ENCODE results near the gene MRPS10. TPM values are rescaled to one million over a fixed set of nuclear protein-coding genes. Genes with fewer than 3 reads are reported as not detected.

MRPS10 gene
- total and polyA plus RNA-seq, 4 donors = 20.1 to 26.8 (median 23.9) TPM

DNA sequence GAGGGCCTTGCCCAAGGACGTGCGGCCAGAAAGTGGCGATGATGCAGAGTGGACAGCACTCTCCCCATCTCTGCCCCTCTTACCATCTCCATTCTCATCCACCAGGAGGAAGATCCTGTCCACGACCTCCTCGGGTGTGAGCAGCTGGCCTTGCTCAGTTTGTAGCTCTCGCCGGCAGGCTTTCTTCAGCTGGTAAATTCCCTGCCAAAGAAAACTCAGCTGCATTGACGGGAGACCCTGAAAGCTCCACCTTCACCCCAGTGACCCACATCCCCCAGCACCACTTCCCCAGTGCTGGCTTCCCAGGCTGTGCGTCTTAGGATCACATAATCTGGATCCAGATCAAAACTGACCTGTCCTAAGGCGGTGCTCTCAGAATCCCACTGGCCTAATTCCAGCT, 32.1 kb downstream of the MRPS10 start:
- TF ChIP-seq TAF1 (conservative IDR thresholded peaks at IDR 0.05) (no peak), HNF4G (IDR thresholded peaks at IDR 0.05) (no peak), FOXA2 (IDR thresholded peaks at IDR 0.05) (no peak), RXRA (IDR thresholded peaks at IDR 0.05) (no peak), FOXA1 (IDR thresholded peaks at IDR 0.05) (no peak), EGR1 (IDR thresholded peaks at IDR 0.05; ENCODE audit: low read depth in 2 of 2) (no peak), JUND (IDR thresholded peaks at IDR 0.05) (no peak), GABPA (IDR thresholded peaks at IDR 0.05 in 1 of 2, conservative IDR thresholded peaks at IDR 0.05 in 1 of 2) (no peak), YY1 (IDR thresholded peaks at IDR 0.05) (no peak)
- TF ChIP-seq, protein P1, sequence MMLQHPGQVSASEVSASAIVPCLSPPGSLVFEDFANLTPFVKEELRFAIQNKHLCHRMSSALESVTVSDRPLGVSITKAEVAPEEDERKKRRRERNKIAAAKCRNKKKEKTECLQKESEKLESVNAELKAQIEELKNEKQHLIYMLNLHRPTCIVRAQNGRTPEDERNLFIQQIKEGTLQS (IDR thresholded peaks at IDR 0.05) = no peak
- TF ChIP-seq, protein P2, sequence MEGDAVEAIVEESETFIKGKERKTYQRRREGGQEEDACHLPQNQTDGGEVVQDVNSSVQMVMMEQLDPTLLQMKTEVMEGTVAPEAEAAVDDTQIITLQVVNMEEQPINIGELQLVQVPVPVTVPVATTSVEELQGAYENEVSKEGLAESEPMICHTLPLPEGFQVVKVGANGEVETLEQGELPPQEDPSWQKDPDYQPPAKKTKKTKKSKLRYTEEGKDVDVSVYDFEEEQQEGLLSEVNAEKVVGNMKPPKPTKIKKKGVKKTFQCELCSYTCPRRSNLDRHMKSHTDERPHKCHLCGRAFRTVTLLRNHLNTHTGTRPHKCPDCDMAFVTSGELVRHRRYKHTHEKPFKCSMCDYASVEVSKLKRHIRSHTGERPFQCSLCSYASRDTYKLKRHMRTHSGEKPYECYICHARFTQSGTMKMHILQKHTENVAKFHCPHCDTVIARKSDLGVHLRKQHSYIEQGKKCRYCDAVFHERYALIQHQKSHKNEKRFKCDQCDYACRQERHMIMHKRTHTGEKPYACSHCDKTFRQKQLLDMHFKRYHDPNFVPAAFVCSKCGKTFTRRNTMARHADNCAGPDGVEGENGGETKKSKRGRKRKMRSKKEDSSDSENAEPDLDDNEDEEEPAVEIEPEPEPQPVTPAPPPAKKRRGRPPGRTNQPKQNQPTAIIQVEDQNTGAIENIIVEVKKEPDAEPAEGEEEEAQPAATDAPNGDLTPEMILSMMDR (IDR thresholded peaks at IDR 0.05; ENCODE audit: low read depth, low read length, missing input control) = no peak
- TF ChIP-seq, protein P3, sequence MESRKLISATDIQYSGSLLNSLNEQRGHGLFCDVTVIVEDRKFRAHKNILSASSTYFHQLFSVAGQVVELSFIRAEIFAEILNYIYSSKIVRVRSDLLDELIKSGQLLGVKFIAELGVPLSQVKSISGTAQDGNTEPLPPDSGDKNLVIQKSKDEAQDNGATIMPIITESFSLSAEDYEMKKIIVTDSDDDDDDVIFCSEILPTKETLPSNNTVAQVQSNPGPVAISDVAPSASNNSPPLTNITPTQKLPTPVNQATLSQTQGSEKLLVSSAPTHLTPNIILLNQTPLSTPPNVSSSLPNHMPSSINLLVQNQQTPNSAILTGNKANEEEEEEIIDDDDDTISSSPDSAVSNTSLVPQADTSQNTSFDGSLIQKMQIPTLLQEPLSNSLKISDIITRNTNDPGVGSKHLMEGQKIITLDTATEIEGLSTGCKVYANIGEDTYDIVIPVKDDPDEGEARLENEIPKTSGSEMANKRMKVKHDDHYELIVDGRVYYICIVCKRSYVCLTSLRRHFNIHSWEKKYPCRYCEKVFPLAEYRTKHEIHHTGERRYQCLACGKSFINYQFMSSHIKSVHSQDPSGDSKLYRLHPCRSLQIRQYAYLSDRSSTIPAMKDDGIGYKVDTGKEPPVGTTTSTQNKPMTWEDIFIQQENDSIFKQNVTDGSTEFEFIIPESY (IDR thresholded peaks at IDR 0.05) = no peak
- Histone ChIP-seq H3K27ac (ENCODE audit: low read depth in 1 of 2, low read length in 2 of 2) (no peak overlapping the region), H3K9me3 (ENCODE audit: control insufficient read depth in 4 of 4, low read length in 3 of 4) (no peaks in the 10 kb centered on the region), H3K4me3 (ENCODE audit: low read depth in 1 of 3, low read length in 3 of 3) (no peak overlapping the region), H3K4me1 (ENCODE audit: control insufficient read depth in 4 of 4, insufficient read depth in 4 of 4, low read length in 3 of 4) (no peaks in the 10 kb centered on the region), H3K27me3 (ENCODE audit: control insufficient read depth in 4 of 4, insufficient read depth in 4 of 4, low read length in 3 of 4) (no peaks in the 10 kb centered on the region), H3K9ac (ENCODE audit: low read depth in 1 of 2, low read length in 2 of 2) (no peak overlapping the region), H3K36me3 (ENCODE audit: control insufficient read depth in 4 of 4, insufficient read depth in 3 of 4, low read depth in 1 of 4, low read length in 3 of 4) (no peaks in the 10 kb centered on the region)
- DNase-seq (ENCODE audit: low spot score) = no peak
- WGBS = 79% methylated on average over 10 of the region's 10 CpGs

DNA sequence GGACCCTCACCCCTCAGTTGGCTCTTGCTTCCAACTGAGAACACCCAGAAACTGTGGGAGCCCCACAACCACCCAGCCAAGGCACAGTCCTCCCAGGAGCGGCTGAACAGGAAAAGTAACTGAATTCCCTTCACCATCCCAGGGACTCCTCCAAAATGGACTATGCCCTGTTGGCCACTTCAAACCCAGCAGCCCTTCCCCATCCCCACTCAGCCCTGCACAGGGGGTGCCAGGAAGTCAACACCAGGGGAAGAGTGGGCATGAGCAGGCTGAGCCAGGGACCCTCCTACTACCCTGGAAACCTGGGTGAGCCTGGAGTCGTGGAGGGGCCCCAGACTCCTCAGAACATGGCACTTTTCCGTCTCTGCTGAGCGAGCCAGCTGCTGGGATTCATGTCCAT, 33.2 kb downstream of the MRPS10 start:
- no peak for DNase-seq (ENCODE audit: low spot score)
- no peaks in the 10 kb centered on the region for H3K27me3 ChIP-seq (ENCODE audit: control insufficient read depth in 4 of 4, insufficient read depth in 4 of 4, low read length in 3 of 4)

More for the DNA sequence above, 33.2 kb downstream of the MRPS10 start:
- Histone ChIP-seq H3K9me3 (ENCODE audit: control insufficient read depth in 4 of 4, low read length in 3 of 4) (no peaks in the 10 kb centered on the region), H3K36me3 (ENCODE audit: control insufficient read depth in 4 of 4, insufficient read depth in 3 of 4, low read depth in 1 of 4, low read length in 3 of 4) (no peaks in the 10 kb centered on the region), H3K4me1 (ENCODE audit: control insufficient read depth in 4 of 4, insufficient read depth in 4 of 4, low read length in 3 of 4) (no peaks in the 10 kb centered on the region), H3K27ac (ENCODE audit: low read depth in 1 of 2, low read length in 2 of 2) (no peak overlapping the region), H3K4me3 (ENCODE audit: low read depth in 1 of 3, low read length in 3 of 3) (no peak overlapping the region), H3K9ac (ENCODE audit: low read depth in 1 of 2, low read length in 2 of 2) (no peak overlapping the region)
- TF ChIP-seq HNF4A (conservative IDR thresholded peaks at IDR 0.05) (no peak), FOXA1 (IDR thresholded peaks at IDR 0.05) (no peak)
- TF ChIP-seq, protein P3 (IDR thresholded peaks at IDR 0.05) = no peak
- 93% methylated on average over 4 of the region's 4 CpGs for WGBS
